ENCODE results near the gene QRICH1. TPM values are rescaled to one million over a fixed set of nuclear protein-coding genes. Genes with fewer than 3 reads are reported as not detected.
A peak's percentile ranks its signal among the peaks of the same experiment; 100 is the strongest.

QRICH1 gene
- total RNA-seq, 1 experiment from 2014 or later, result 151 TPM

DNA sequence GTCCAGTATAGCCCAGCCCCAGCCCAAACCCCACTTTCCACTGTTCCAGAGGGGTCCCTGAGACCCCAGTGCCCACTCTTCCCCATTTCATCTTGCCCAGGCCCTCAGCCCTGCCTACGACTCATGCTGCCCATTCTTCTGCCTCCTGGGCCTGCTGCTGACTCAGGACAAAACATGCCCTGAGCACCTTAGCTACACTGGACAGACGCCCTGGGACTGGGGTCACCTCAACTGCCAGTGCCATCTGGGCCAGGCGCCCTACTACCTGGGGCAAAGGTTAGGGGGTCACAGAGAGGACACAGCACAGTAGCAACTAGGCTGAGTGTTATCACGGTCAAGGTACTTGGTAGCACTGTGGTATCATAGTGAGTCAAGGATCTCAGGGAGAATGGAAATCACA is 41.6 kb upstream of the QRICH1 start:
- no peak overlapping the region for H3K18ac ChIP-seq (ENCODE audit: insufficient read length, low read depth, low read length)
- no peak overlapping the region for H4K8ac ChIP-seq (replicated peaks; ENCODE audit: insufficient read length, low read depth, low read length)
- no peak overlapping the region for H2BK5ac ChIP-seq (ENCODE audit: insufficient read length, low read length)
- H3K14ac ChIP-seq (ENCODE audit: insufficient read depth, low read length), result no peak overlapping the region
- H2AK5ac ChIP-seq (ENCODE audit: insufficient read length, low read length), result no peak overlapping the region
- H2BK20ac ChIP-seq (ENCODE audit: low read depth, low read length, poor library complexity, severe bottlenecking), result no peak overlapping the region
- no peak for DNase-seq
- no peaks in the 10 kb centered on the region for H3K79me1 ChIP-seq (ENCODE audit: insufficient read depth, low read depth, low read length, poor library complexity, severe bottlenecking)
- H3K4me2 ChIP-seq (ENCODE audit: insufficient read depth, insufficient read length, low read length), result no peak overlapping the region
- H2BK120ac ChIP-seq (ENCODE audit: low read depth, low read length, poor library complexity, severe bottlenecking), result no peak overlapping the region
- no peak for TF ChIP-seq CTCF (conservative IDR thresholded peaks at IDR 0.05)
- H2AFZ ChIP-seq (ENCODE audit: low read length), result no peak overlapping the region
- H3K9me3 ChIP-seq (ENCODE audit: control insufficient read depth, low read depth, low read length), result no peaks in the 10 kb centered on the region
- H4K91ac ChIP-seq (ENCODE audit: insufficient read length, low read depth, low read length), result no peak overlapping the region
- Mint-ChIP-seq H3K27ac (peak overlapping the region in 1 of 3 experiments; percentile 72; a peak in 3 of 7 replicates), H3K36me3 (ENCODE audit: insufficient read depth in 1 of 3, low read depth in 3 of 3) (peaks cover 0 to 1% (median 0%) of the 10 kb centered on the region in 3 experiments; a peak in 1 of 7 replicates), H3K27me3 (ENCODE audit: low read depth) (peaks cover 22% of the 10 kb centered on the region), H3K4me1 (peaks cover 8 to 14% of the 10 kb centered on the region in 2 experiments; a peak in 3 of 4 replicates), H3K4me3 (no peak overlapping the region), H3K9me3 (peaks cover 0 to 4% of the 10 kb centered on the region in 2 experiments; a peak in 3 of 5 replicates)
- no peaks in the 10 kb centered on the region for H3K79me2 ChIP-seq (ENCODE audit: insufficient read depth, low read length)
- no peak overlapping the region for H2BK12ac ChIP-seq (ENCODE audit: insufficient read length, low read depth, low read length)
- no peak overlapping the region for H3K9ac ChIP-seq (ENCODE audit: extremely low read depth, insufficient read length, low read length)
- no peak overlapping the region for H3K23ac ChIP-seq (ENCODE audit: insufficient read length, low read depth, low read length)
- no peak overlapping the region for H3K56ac ChIP-seq (ENCODE audit: insufficient read length, low read depth, low read length)
- peaks cover 2% of the 10 kb centered on the region; the same call in 1 of the 2 replicates for H3K4me1 ChIP-seq (ENCODE audit: insufficient read depth, low read length)
- no peak overlapping the region for H3K27ac ChIP-seq (ENCODE audit: insufficient read length, low read depth, low read length)
- no peak overlapping the region for H3K4ac ChIP-seq (ENCODE audit: low read depth, low read length)
- no peak overlapping the region for H3T11ph ChIP-seq (ENCODE audit: low read length)
- H4K20me1 ChIP-seq (ENCODE audit: control insufficient read depth, insufficient read depth, insufficient read length), result no peaks in the 10 kb centered on the region
- H3K27me3 ChIP-seq (ENCODE audit: insufficient read depth, low read length), result no peaks in the 10 kb centered on the region
- H2BK15ac ChIP-seq (ENCODE audit: low read depth, low read length), result no peak overlapping the region
- WGBS (ENCODE audit: extremely low coverage, insufficient read length, low lambda C conversion rate), result no CpG with 5 or more reads among the region's 4 CpGs
- H4K5ac ChIP-seq (ENCODE audit: insufficient read length, low read depth, low read length), result no peak overlapping the region
- H3K23me2 ChIP-seq (ENCODE audit: insufficient read length, low read depth, low read length, poor library complexity, severe bottlenecking), result peaks cover 15% of the 10 kb centered on the region
